Natural killer cell treated with Interleukin-12 subunit alpha and Interleukin-12 subunit beta and Interleukin-15 and Interleukin-18, amount 100 ng/mL, for 72 hours (primary cell): Measurements from ENCODE around the gene PDE4D. TPM values are rescaled to one million over a fixed set of nuclear protein-coding genes. Genes with fewer than 3 reads are reported as not detected.

Source experiments
- ATAC-seq, 2 donors: fragments of 150-1000 bp; cut with Tn5 transposase in 1 of 2; sonication (Bioruptor Pico), chemical (Tn5 transposase) in 1 of 2; 2 replicates each; pipeline ENCODE4 v1.10.0; 2021
- DNase-seq: peaks from one replicate; pipeline ENCODE4 v3.0.0; 2022; ENCODE audit warnings: low spot score
- H3K27ac Mint-ChIP-seq, 2 donors: 1 replicate in 1 of 2; 2 replicates in 1 of 2; pipeline ENCODE4 v1.8.0; 2022; ENCODE audit warnings: mixed read lengths in 2 of 2, mild to moderate bottlenecking in 1 of 2, moderate library complexity in 1 of 2
- H3K27me3 Mint-ChIP-seq, 2 donors: 1 replicate in 1 of 2; 2 replicates in 1 of 2; pipeline ENCODE4 v1.8.0; 2022; ENCODE audit warnings: mixed read lengths in 2 of 2
- H3K36me3 Mint-ChIP-seq: one replicate; pipeline ENCODE4 v1.8.0; 2022; ENCODE audit warnings: mixed read lengths
- H3K4me1 Mint-ChIP-seq, 2 donors: 1 replicate in 1 of 2; 2 replicates in 1 of 2; pipeline ENCODE4 v1.8.0; 2022; ENCODE audit warnings: low read depth in 2 of 2, mixed read lengths in 2 of 2, mild to moderate bottlenecking in 1 of 2
- H3K4me3 Mint-ChIP-seq: one replicate; pipeline ENCODE4 v1.8.0; 2022; ENCODE audit warnings: mixed read lengths
- H3K9me3 Mint-ChIP-seq: 2 replicates; pipeline ENCODE4 v1.8.0; 2022; ENCODE audit warnings: mixed read lengths
- total RNA-seq, 2 donors: library from RNA; stranded (reverse); gene quantifications; one replicate each; pipeline ENCODE4 v1.2.3, GENCODE V29; 2022

PDE4D gene
- total RNA-seq, 2 donors from 2014 or later = 55.0 to 80.5 TPM

DNA sequence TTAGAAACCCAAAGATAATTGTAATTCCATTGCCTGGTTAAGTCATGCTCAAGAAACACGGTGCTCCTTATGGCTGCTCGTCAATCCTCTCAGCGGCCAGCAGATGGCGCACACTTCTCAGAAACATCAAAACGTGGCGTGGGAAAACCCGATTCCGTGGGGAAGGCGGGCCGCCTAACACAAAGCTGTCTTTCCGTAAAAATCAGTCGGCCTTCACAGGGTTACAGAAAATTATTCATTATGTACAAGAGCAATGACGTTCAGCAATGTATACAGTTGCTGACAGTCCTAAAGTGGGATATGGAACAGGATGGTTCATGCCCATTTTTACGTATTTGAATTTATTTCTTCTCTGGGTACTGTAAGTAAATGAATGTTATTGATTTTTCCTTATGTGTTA, 83.5 kb downstream of the PDE4D start:
- ATAC-seq (peak; percentile 69 to 70), DNase-seq (peak; percentile 78)
- Mint-ChIP-seq H3K4me3 (no peak overlapping the region), H3K36me3 (no peaks in the 10 kb centered on the region), H3K27me3 (peaks cover 16 to 29% of the 10 kb centered on the region in 2 donors), H3K9me3 (no peaks in the 10 kb centered on the region), H3K4me1 (peaks cover 0 to 3% of the 10 kb centered on the region in 2 donors), H3K27ac (no peak overlapping the region)

DNA sequence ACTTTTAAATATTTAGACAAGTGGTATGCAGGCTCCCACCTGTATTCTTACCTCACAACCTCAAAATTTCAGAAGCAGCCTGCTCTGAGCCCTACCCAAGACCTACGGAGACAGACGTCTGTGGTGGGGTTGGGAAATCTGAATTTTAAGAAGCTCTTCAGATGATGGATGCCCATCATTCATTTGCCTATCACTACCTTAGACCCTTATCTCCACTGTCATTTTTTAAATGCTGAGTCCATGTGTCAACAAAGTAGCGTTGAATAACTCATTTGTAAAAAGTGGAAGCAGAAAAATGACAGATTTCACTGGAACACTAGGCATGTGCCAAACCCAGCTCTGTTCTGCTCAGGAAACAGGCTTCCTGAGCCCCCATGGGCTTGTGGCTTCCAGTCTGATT, 85.7 kb downstream of the PDE4D start:
- no peak for DNase-seq
- no peak for ATAC-seq
- peaks cover 11 to 21% of the 10 kb centered on the region in 2 donors for H3K27me3 Mint-ChIP-seq

GRCh38 chr5:59800347-59800893, 93.1 kb downstream of the PDE4D start:
- H3K36me3 Mint-ChIP-seq = no peaks in the 10 kb centered on the region
- H3K27me3 Mint-ChIP-seq = peaks cover 0 to 3% of the 10 kb centered on the region in 2 donors
- no peak for ATAC-seq

More for the DNA sequence above, 85.7 kb downstream of the PDE4D start:
- H3K36me3 Mint-ChIP-seq = no peaks in the 10 kb centered on the region
- H3K4me1 Mint-ChIP-seq = peaks cover 0 to 3% of the 10 kb centered on the region in 2 donors
- H3K4me3 Mint-ChIP-seq = no peak overlapping the region
- H3K27ac Mint-ChIP-seq = no peak overlapping the region
- H3K9me3 Mint-ChIP-seq = no peaks in the 10 kb centered on the region

DNA sequence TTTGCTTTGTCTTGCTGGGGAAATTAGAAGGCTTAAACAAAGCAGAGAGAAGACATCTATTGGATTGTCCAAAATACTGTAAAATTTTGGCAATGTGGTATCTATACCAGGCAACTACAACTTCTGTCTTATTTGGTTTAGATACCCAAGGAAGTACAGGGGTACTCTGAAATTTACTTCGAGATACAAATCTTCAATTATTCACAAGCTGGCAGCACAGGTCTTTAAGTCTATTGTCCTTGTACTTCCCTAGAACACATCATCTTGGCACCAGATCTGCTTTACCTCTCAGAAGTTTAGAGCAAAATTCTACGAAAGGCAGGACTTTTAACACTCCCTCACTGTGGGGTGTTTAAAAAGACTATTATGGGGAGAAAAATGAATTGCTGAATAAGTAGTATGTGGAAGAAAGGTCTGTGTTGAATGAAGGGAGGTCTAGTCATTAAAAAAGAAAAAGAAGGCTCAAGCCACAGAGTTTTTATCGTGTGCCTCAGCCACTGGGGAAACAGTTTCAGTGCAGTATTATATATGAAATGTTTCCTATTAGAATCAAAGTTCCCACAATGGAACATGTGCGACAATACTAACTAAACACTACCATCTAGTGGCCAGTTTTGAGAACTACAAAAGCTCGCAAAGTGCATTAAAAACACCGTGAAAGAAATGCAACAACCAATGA, 93.7 kb downstream of the PDE4D start:
- Mint-ChIP-seq H3K27me3 (peaks cover 0 to 3% of the 10 kb centered on the region in 2 donors), H3K27ac (no peak overlapping the region), H3K4me1 (no peaks in the 10 kb centered on the region), H3K36me3 (no peaks in the 10 kb centered on the region), H3K4me3 (no peak overlapping the region), H3K9me3 (no peaks in the 10 kb centered on the region)
- ATAC-seq = peak; percentile 58 to 71
- no peak for DNase-seq

More at GRCh38 chr5:59800347-59800893, 93.1 kb downstream of the PDE4D start:
- Mint-ChIP-seq H3K4me3 (no peak overlapping the region), H3K4me1 (no peaks in the 10 kb centered on the region), H3K9me3 (no peaks in the 10 kb centered on the region), H3K27ac (no peak overlapping the region)
- no peak for DNase-seq

DNA sequence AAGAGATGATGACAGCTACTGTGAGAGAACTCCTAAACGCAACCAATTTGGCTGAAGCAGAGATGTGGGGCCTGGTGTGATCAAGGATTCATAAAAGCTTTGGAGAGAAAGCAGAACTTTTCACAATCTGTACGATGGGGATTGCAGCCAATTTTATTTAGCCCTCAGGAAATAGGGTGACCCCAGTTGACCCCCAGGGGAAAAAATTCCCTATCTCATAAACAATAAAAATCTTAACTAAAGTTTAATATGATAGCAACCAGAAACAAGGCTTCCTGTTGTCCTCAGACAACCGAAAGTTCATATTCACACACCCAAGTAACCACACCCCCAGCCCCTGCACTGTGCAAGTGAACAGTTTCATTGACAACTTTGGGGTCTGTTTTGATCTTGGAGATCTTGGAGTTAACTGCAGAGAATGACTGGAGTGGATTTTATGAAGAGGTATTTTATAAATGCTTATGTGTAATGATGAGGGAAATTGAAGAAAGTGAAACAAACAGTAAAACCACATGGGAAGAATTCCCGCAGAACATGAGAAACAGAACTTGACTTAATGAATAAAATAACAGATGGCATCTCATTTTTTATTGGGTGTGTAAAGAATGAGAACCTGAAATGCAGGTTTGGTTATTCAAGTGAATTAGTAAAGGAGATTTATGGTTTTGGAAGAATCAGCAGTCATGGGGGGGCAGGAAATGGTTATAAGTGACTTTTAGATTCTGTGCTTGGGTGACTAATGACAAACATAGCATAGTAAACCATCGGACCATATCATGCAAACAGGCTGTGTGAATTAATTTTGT, 94.5 kb downstream of the PDE4D start:
- no peak overlapping the region for H3K27ac Mint-ChIP-seq
- no peak for DNase-seq

GRCh38 chr5:59795141-59795540, 98.4 kb downstream of the PDE4D start:
- no peaks in the 10 kb centered on the region for H3K9me3 Mint-ChIP-seq
- DNase-seq (no peak), ATAC-seq (no peak)
- no peak overlapping the region for H3K27ac Mint-ChIP-seq
- peaks cover 0 to 6% of the 10 kb centered on the region in 2 donors for H3K27me3 Mint-ChIP-seq
- H3K4me3 Mint-ChIP-seq = no peak overlapping the region
- H3K4me1 Mint-ChIP-seq = peaks cover 5 to 6% of the 10 kb centered on the region in 2 donors
- H3K36me3 Mint-ChIP-seq = no peaks in the 10 kb centered on the region

More for the DNA sequence above, 94.5 kb downstream of the PDE4D start:
- Mint-ChIP-seq H3K36me3 (no peaks in the 10 kb centered on the region), H3K4me3 (no peak overlapping the region), H3K9me3 (no peaks in the 10 kb centered on the region), H3K4me1 (no peaks in the 10 kb centered on the region), H3K27me3 (peaks cover 0 to 3% of the 10 kb centered on the region in 2 donors)
- peak in 1 of 2 donors; percentile 57 for ATAC-seq

- ATAC-seq (no peak), DNase-seq (no peak)
- Mint-ChIP-seq H3K4me3 (no peak overlapping the region), H3K36me3 (no peaks in the 10 kb centered on the region), H3K4me1 (peaks cover 5 to 6% of the 10 kb centered on the region in 2 donors), H3K9me3 (no peaks in the 10 kb centered on the region), H3K27ac (no peak overlapping the region), H3K27me3 (peaks cover 0 to 6% of the 10 kb centered on the region in 2 donors)
Observed at GRCh38 chr5:59792983-59793585, 100.4 kb downstream of the PDE4D start.

DNA sequence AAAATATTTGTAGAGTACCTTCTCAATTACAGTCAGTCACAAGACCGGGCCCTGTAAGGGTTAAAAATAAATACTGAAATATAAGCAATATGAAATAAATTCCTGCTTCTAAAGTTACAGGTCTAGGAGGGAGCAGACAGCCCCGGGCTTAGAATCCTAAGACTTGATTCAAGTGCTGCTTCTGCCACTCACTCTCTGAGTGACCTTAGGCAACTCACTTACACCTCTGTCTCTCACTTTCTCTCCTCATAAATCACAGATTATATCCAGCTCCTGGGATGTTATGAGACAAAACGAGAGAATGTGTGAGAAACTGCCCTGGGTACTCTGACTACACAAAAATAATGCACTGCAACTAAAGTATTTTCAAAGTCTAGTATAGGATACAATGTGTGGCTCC, 101.9 kb downstream of the PDE4D start:
- no peaks in the 10 kb centered on the region for H3K9me3 Mint-ChIP-seq
- H3K27me3 Mint-ChIP-seq = peaks cover 9 to 10% of the 10 kb centered on the region in 2 donors
- no peaks in the 10 kb centered on the region for H3K36me3 Mint-ChIP-seq
- H3K4me1 Mint-ChIP-seq = peaks cover 5 to 6% of the 10 kb centered on the region in 2 donors
- no peak for DNase-seq
- H3K4me3 Mint-ChIP-seq = no peak overlapping the region
- no peak overlapping the region for H3K27ac Mint-ChIP-seq
- ATAC-seq = no peak

DNA sequence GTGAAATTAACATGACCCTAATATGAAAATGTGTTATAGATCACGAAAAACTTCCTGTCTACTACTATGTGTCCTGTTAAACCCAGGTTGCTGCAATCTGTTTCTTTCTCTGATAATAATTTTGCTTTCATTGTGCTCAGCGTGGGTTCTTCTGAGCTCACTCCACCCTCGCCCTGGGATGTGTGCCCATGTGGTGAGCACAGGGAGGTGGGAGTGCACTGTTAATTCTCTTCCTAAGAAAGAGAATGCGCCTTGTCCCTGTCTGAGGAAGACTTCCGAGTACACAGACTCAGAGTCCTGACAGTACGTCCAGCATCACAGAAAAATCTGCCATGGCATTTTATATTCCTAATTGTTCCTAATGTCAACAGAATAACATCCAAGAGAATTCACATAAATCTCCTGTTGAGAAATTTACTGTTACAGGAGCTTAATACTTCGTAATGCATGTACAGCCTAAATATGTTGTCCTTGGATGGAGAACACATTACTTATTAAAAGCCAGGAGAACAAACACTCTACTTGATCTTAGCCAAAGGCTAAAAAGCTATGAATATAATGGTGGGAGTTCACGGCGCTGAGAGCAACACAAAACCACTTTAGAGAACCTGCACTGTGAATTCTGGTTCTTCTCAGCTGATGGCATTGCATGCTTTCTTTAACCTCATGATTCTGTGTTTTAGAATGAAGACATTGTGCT, 102.6 kb downstream of the PDE4D start:
- ATAC-seq = no peak

GRCh38 chr5:59790376-59790775, 103.2 kb downstream of the PDE4D start:
- no peak for ATAC-seq
- Mint-ChIP-seq H3K4me3 (peak overlapping the region; percentile 21), H3K27ac (peak overlapping the region; percentile 5 to 23), H3K9me3 (no peaks in the 10 kb centered on the region), H3K4me1 (peaks cover 6 to 8% of the 10 kb centered on the region in 2 donors), H3K27me3 (peaks cover 16% of the 10 kb centered on the region in 2 donors), H3K36me3 (no peaks in the 10 kb centered on the region)
- no peak for DNase-seq

More for the DNA sequence above, 102.6 kb downstream of the PDE4D start:
- Mint-ChIP-seq H3K4me3 (peak overlapping the region; percentile 21), H3K4me1 (peaks cover 6 to 8% of the 10 kb centered on the region in 2 donors), H3K9me3 (no peaks in the 10 kb centered on the region), H3K27ac (peak overlapping the region; percentile 5 to 23), H3K27me3 (peaks cover 14 to 16% of the 10 kb centered on the region in 2 donors), H3K36me3 (no peaks in the 10 kb centered on the region)
- no peak for DNase-seq

- peaks cover 6 to 8% of the 10 kb centered on the region in 2 donors for H3K4me1 Mint-ChIP-seq
- H3K27me3 Mint-ChIP-seq = peaks cover 16% of the 10 kb centered on the region in 2 donors
- H3K4me3 Mint-ChIP-seq = no peak overlapping the region
- no peaks in the 10 kb centered on the region for H3K36me3 Mint-ChIP-seq
- DNase-seq = no peak
- H3K9me3 Mint-ChIP-seq = no peaks in the 10 kb centered on the region
- ATAC-seq = no peak
- H3K27ac Mint-ChIP-seq = no peak overlapping the region
Observed at GRCh38 chr5:59789894-59790293, 103.6 kb downstream of the PDE4D start.

- peaks cover 6 to 8% of the 10 kb centered on the region in 2 donors for H3K4me1 Mint-ChIP-seq
- H3K4me3 Mint-ChIP-seq = no peak overlapping the region
- H3K27ac Mint-ChIP-seq = no peak overlapping the region
- no peaks in the 10 kb centered on the region for H3K36me3 Mint-ChIP-seq
- peaks cover 16 to 19% of the 10 kb centered on the region in 2 donors for H3K27me3 Mint-ChIP-seq
- DNase-seq (no peak), ATAC-seq (no peak)
- no peaks in the 10 kb centered on the region for H3K9me3 Mint-ChIP-seq
Observed at GRCh38 chr5:59789197-59789596, 104.3 kb downstream of the PDE4D start.

DNA sequence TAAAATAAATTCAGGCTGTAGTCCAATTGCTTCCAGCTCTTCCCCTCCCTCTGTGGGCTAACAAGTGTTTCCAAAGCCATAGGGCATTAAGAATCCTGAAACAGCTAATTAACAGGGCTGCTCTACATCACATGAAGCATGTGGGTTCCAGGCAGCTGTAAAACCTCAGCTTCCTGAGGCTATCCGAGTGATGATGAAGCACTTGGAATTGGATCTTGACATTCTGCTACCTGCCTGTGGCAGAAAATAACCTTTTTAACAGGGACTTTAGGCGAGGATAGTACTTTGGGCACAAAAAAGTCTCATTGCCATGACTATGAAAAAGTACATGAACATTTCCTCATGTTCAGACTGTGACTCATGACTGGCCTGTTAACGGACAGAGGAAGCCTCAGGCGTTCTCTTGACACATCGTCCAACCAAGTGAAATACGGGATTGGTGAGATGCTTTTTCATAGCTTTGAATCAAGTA, 107.2 kb downstream of the PDE4D start:
- ATAC-seq (no peak), DNase-seq (no peak)
- peaks cover 6 to 8% of the 10 kb centered on the region in 2 donors for H3K4me1 Mint-ChIP-seq
- H3K27me3 Mint-ChIP-seq = peaks cover 16% of the 10 kb centered on the region in 2 donors
- no peaks in the 10 kb centered on the region for H3K36me3 Mint-ChIP-seq
- H3K9me3 Mint-ChIP-seq = no peaks in the 10 kb centered on the region
- no peak overlapping the region for H3K4me3 Mint-ChIP-seq
- H3K27ac Mint-ChIP-seq = no peak overlapping the region
